Upper lobe of right lung (tissue), 1 donor: ENCODE measurements around the gene DIP2C. TPM values are rescaled to one million over a fixed set of nuclear protein-coding genes. Genes with fewer than 3 reads are reported as not detected.

Source experiments
- ATAC-seq: fragments of 200-7000 bp; cut with Tn5 transposase; one replicate; pipeline ENCODE4 v1.9.1; 2020; ENCODE audit warnings: mild to moderate bottlenecking, moderate library complexity
- DNase-seq: peaks from one replicate; pipeline ENCODE4 v3.0.0-alpha.2; 2020
- H3K27ac ChIP-seq: fragments of 200-600 bp; one replicate; pipeline ENCODE4 v1.8.0; 2022
- H3K27me3 ChIP-seq: fragments of 200-600 bp; one replicate; pipeline ENCODE4 v1.8.0; 2022; ENCODE audit warnings: mild to moderate bottlenecking
- H3K36me3 ChIP-seq: fragments of 200-600 bp; one replicate; pipeline ENCODE4 v1.8.0; 2022
- H3K4me1 ChIP-seq: fragments of 200-600 bp; one replicate; pipeline ENCODE4 v1.8.0; 2022
- H3K4me3 ChIP-seq: fragments of 200-600 bp; one replicate; pipeline ENCODE4 v1.8.0; 2022; ENCODE audit warnings: mild to moderate bottlenecking
- H3K9me3 ChIP-seq: fragments of 200-600 bp; one replicate; pipeline ENCODE4 v1.8.0; 2022
- intact Hi-C: fragments of 100-400 bp; cut with DNase I; formaldehyde crosslinking; loops from one replicate; pipeline ENCODE4 v1.11.0; 2022
- total RNA-seq: library from RNA; stranded (reverse); fragmentation: NEBNext Ultra II Directional; extraction: Animal tissue kit (Norgen Biotek cat#: 25700); gene quantifications from one replicate; pipeline ENCODE4 v1.2.1, GENCODE V29; 2021
- TF ChIP-seq, protein P1 (sequence below): fragments of 200-600 bp; IDR thresholded peaks from one replicate; pipeline ENCODE4 v1.8.0; 2022; ENCODE audit warnings: antibody characterized with exemption
- donor health status: DM: no; HTN: yes; CAD: no; lungs with severe emphysema.

The DIP2C gene
- total RNA-seq, 1 donor from 2014 or later: 17.3 TPM

DNA sequence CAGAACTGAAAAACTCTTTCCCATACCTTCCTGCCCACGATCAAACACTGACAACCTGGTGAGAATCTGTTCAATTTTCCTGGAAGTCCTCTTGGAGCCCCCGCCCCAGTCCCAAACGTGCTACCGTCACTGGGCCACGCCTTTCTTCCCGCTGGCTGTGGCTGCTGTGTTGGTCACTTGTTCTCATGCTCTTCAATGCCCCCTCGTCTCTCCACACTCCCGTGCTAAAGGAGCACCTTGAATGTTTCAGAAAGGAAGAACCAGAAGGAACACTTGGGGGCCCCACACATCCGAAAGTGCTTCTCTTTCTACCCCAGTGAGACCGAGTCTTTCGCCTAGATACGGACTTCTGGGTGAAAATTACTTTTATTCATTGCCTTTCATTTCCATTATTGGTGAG lies 215.1 kb downstream of the DIP2C start:
- Histone ChIP-seq H3K27ac (no peak overlapping the region), H3K9me3 (no peaks in the 10 kb centered on the region), H3K36me3 (peaks cover 13% of the 10 kb centered on the region), H3K27me3 (no peaks in the 10 kb centered on the region), H3K4me1 (no peaks in the 10 kb centered on the region), H3K4me3 (no peak overlapping the region)
- TF ChIP-seq, protein P1, sequence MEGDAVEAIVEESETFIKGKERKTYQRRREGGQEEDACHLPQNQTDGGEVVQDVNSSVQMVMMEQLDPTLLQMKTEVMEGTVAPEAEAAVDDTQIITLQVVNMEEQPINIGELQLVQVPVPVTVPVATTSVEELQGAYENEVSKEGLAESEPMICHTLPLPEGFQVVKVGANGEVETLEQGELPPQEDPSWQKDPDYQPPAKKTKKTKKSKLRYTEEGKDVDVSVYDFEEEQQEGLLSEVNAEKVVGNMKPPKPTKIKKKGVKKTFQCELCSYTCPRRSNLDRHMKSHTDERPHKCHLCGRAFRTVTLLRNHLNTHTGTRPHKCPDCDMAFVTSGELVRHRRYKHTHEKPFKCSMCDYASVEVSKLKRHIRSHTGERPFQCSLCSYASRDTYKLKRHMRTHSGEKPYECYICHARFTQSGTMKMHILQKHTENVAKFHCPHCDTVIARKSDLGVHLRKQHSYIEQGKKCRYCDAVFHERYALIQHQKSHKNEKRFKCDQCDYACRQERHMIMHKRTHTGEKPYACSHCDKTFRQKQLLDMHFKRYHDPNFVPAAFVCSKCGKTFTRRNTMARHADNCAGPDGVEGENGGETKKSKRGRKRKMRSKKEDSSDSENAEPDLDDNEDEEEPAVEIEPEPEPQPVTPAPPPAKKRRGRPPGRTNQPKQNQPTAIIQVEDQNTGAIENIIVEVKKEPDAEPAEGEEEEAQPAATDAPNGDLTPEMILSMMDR: no peak
- DNase-seq (peak; percentile 35), ATAC-seq (no peak)
- intact Hi-C loops: no loop called here

DNA sequence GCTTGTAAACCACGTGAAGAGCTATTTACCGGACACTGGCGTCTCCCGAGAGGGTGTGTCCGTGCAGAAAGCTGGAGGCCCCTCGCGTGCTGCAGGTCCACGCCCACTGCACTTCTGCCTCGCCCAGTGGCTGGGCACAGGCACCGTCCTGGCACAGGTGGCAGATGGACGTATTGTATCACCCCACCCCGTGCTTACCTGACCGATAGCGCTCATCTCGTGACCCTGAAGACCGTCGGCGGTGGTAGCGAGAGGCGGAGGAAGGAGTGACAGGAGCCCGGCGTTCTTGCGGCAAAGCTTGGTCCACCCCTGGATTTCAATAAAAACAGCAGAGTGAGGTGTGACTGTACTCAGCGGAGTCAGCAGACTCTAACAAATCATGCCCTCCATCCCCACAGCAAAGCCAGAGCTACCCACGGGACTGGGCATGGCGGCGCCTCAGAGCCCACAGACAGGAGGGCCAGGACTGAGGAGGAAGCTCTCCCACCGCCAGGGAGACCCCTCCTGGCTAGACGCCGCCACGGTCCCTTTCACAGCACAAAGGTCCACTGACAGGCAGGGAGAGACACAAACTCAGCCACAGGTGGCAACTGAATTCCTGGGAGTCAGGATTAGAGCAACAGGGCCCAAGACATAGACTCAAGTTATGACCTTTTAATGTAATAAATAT lies 217.1 kb downstream of the DIP2C start:
- DNase-seq (peak; percentile 47), ATAC-seq (peak; percentile 14)
- H3K27me3 ChIP-seq: no peaks in the 10 kb centered on the region
- peaks cover 18% of the 10 kb centered on the region for H3K36me3 ChIP-seq
- no peak overlapping the region for H3K27ac ChIP-seq
- TF ChIP-seq, protein P1: no peak
- H3K4me3 ChIP-seq: no peak overlapping the region
- intact Hi-C loops: no loop called here
- no peaks in the 10 kb centered on the region for H3K4me1 ChIP-seq
- H3K9me3 ChIP-seq: no peaks in the 10 kb centered on the region

DNA sequence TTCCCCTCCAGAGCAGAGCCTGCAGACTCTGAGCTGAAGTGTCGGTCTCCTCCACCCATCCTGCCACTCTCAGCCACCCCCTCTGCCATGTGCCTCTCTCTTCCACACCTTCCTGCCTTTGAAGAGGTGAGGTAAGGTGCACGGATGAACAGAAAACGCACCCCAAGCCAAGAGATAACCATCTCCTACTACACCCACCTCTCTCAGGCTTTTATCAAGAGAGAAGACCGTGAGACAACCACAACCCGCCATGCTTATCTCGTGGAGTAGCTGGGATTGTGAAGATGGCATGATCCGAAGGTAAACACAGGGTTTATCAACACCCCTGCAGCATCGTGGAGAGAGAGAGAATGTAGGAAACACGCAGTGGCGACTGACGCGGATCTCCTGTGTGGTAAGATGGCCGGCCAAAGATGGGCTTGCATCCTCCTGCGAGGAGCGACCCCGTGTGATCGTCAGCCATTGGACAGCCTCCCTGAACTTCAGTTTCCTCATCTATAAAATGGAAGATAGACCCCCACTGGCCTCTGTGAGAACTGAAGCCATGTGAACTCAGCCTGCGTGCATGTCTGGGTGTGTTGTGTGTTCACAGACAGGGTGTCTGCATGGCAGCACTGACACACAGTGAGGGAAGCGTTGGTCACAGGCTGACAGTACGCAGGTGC lies 219.0 kb downstream of the DIP2C start:
- DNase-seq (no peak), ATAC-seq (peak; percentile 19)
- no peaks in the 10 kb centered on the region for H3K9me3 ChIP-seq
- no peak overlapping the region for H3K4me3 ChIP-seq
- intact Hi-C loops: no loop called here
- TF ChIP-seq, protein P1: no peak
- no peaks in the 10 kb centered on the region for H3K4me1 ChIP-seq
- peaks cover 18% of the 10 kb centered on the region for H3K36me3 ChIP-seq
- no peaks in the 10 kb centered on the region for H3K27me3 ChIP-seq
- no peak overlapping the region for H3K27ac ChIP-seq

GRCh38 chr10:469947-470338 lies 219.5 kb downstream of the DIP2C start:
- intact Hi-C loops: no loop called here
- ATAC-seq (no peak), DNase-seq (no peak)
- Histone ChIP-seq H3K27me3 (no peaks in the 10 kb centered on the region), H3K4me3 (no peak overlapping the region), H3K4me1 (no peaks in the 10 kb centered on the region), H3K9me3 (no peaks in the 10 kb centered on the region), H3K36me3 (peaks cover 18% of the 10 kb centered on the region), H3K27ac (no peak overlapping the region)
- TF ChIP-seq, protein P1: no peak

DNA sequence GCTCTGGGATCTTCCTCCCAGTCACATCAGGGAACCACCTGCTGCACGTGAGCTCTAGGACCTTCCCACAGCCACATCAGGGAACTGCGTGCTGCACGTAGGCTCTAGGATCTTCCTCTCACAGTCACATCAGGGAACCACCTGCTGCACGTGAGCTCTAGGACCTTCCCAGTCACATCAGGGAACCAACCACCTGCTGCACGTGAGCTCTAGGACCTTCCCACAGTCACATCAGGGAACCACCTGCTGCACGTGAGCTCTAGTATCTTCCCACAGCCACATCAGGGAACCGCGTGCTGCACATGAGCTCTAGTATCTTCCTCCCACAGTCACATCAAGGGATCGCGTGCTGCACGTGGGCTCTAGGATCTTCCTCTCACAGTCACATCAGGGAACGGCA lies 229.7 kb downstream of the DIP2C start:
- intact Hi-C loops: no loop called here
- TF ChIP-seq, protein P1: no peak

More for the DNA sequence above, 229.7 kb downstream of the DIP2C start:
- DNase-seq (no peak), ATAC-seq (no peak)
- Histone ChIP-seq H3K4me3 (no peak overlapping the region), H3K27me3 (no peaks in the 10 kb centered on the region), H3K36me3 (no peaks in the 10 kb centered on the region), H3K9me3 (no peaks in the 10 kb centered on the region), H3K4me1 (no peaks in the 10 kb centered on the region), H3K27ac (no peak overlapping the region)
